HG03342 (cell line): Measurements from ENCODE around the gene MYBPC2.

ENCODE experiments used
- ATAC-seq: cut with Tn5 transposase; IDR thresholded peaks from one replicate; pipeline ENCODE4 v1.9.1; 2021; ENCODE audit warnings: mild to moderate bottlenecking, moderate library complexity; ENCODE audit not compliant: unreplicated experiment

The MYBPC2 gene

GRCh38 chr19:50409347-50409746 lies 23.3 kb upstream of the MYBPC2 start:
- ATAC-seq, result no peak

- ATAC-seq, result no peak
Measured at GRCh38 chr19:50410109-50410508, 22.6 kb upstream of the MYBPC2 start.

GRCh38 chr19:50412419-50412818 lies 20.3 kb upstream of the MYBPC2 start:
- ATAC-seq, result no peak

GRCh38 chr19:50413096-50413495 lies 19.6 kb upstream of the MYBPC2 start:
- ATAC-seq, result no peak

GRCh38 chr19:50413531-50413930 lies 19.2 kb upstream of the MYBPC2 start:
- no peak for ATAC-seq

- peak; percentile 7 for ATAC-seq
Measured at GRCh38 chr19:50414864-50415660, 17.6 kb upstream of the MYBPC2 start.

- peak; percentile 45 for ATAC-seq
Measured at GRCh38 chr19:50415661-50416033, 17.0 kb upstream of the MYBPC2 start.

- no peak for ATAC-seq
Measured at GRCh38 chr19:50416034-50416977, 16.4 kb upstream of the MYBPC2 start.

GRCh38 chr19:50417111-50418081 lies 15.3 kb upstream of the MYBPC2 start:
- ATAC-seq, result no peak

- no peak for ATAC-seq
Measured at GRCh38 chr19:50418176-50419021, 14.3 kb upstream of the MYBPC2 start, which contains the start of gene SPIB. SPIB (plus strand) TSS chr19:50418938; CDS start chr19:50418963, 25 bp downstream.

- no peak for ATAC-seq
Measured at GRCh38 chr19:50419022-50419579, 13.6 kb upstream of the MYBPC2 start.

GRCh38 chr19:50419580-50420035 lies 13.1 kb upstream of the MYBPC2 start:
- no peak for ATAC-seq

GRCh38 chr19:50420127-50420526 lies 12.6 kb upstream of the MYBPC2 start:
- ATAC-seq, result no peak

GRCh38 chr19:50420808-50421207 lies 11.9 kb upstream of the MYBPC2 start:
- no peak for ATAC-seq

GRCh38 chr19:50422397-50423278 lies 10.1 kb upstream of the MYBPC2 start:
- ATAC-seq, result no peak

GRCh38 chr19:50423279-50424113 lies 9.2 kb upstream of the MYBPC2 start:
- no peak for ATAC-seq

- ATAC-seq, result no peak
Measured at GRCh38 chr19:50425581-50425980, 7.1 kb upstream of the MYBPC2 start.
